HepG2 (cell line): ENCODE results near the gene NOP9. TPM values are rescaled to one million over a fixed set of nuclear protein-coding genes. Genes with fewer than 3 reads are reported as not detected.

Source experiments
- FLYWCH1 ChIP-seq: sonication (generic); formaldehyde crosslinking; IDR thresholded peaks from 2 replicates; pipeline ENCODE4 v1.8.1; 2023; ENCODE audit warnings: mild to moderate bottlenecking, missing genetic modification reagents
- FOXJ3 ChIP-seq: sonication (generic); formaldehyde crosslinking; IDR thresholded peaks from 2 replicates; pipeline ENCODE4 v1.4.0; 2020; ENCODE audit warnings: missing genetic modification reagents, mild to moderate bottlenecking, borderline replicate concordance
- IRX3 ChIP-seq: sonication (generic); formaldehyde crosslinking; IDR thresholded peaks from 2 replicates; pipeline ENCODE4 v1.8.1; 2023; ENCODE audit warnings: mild to moderate bottlenecking, low read depth, missing genetic modification reagents, borderline replicate concordance
- SMAD3 ChIP-seq: sonication (generic); formaldehyde crosslinking; IDR thresholded peaks from 2 replicates; pipeline ENCODE4 v1.4.0; 2020; ENCODE audit warnings: missing genetic modification reagents
- ZNF558 ChIP-seq: sonication (generic); formaldehyde crosslinking; IDR thresholded peaks from 2 replicates; pipeline ENCODE4 v1.9.0; 2022; ENCODE audit warnings: mild to moderate bottlenecking, missing genetic modification reagents, borderline replicate concordance
- ZNF766 ChIP-seq: sonication (generic); formaldehyde crosslinking; IDR thresholded peaks from 2 replicates; pipeline ENCODE4 v1.5.0; 2020; ENCODE audit warnings: missing genetic modification reagents, borderline replicate concordance
- polyA plus RNA-seq, 8 experiments: library from polyadenylated mRNA; depleted of rRNA in 3 of 8; stranded (reverse) in 7 of 8; unstranded in 1 of 8; fragments of >200 nt; fragmentation: Illumina TruSeq in 4 of 8; extraction: Trizol in 4 of 8; gene quantifications; 2 replicates each; pipeline versions ENCODE4 v1.2.1 to v1.2.3, GENCODE V29; 2011 to 2016; ENCODE audit warnings: low read depth in 4 of 8, missing spikeins in 1 of 8, mixed read lengths in 1 of 8; ENCODE audit not compliant: insufficient read depth in 1 of 8
- total RNA-seq, 5 experiments: library from RNA; depleted of rRNA; stranded (reverse); fragments of >200 nt; fragmentation: Illumina TruSeq; extraction: Trizol; gene quantifications; 2 replicates each; pipeline ENCODE4 v1.2.3, GENCODE V29; 2016; ENCODE audit warnings: low read depth in 1 of 5
- TF ChIP-seq, protein P1 (sequence below): sonication (generic); formaldehyde crosslinking; IDR thresholded peaks from 2 replicates; pipeline ENCODE4 v1.4.0; 2020; ENCODE audit warnings: mild to moderate bottlenecking, missing genetic modification reagents
- TF ChIP-seq, protein P2 (sequence below): sonication (generic); formaldehyde crosslinking; IDR thresholded peaks from 2 replicates; pipeline ENCODE4 v1.4.0; 2020; ENCODE audit warnings: missing genetic modification reagents
- TF ChIP-seq, protein P3 (sequence below): sonication (generic); formaldehyde crosslinking; IDR thresholded peaks from 2 replicates; pipeline ENCODE4 v1.4.0; 2020; ENCODE audit warnings: missing genetic modification reagents
- TF ChIP-seq, protein P4 (sequence below): sonication (generic); formaldehyde crosslinking; IDR thresholded peaks from 2 replicates; pipeline ENCODE4 v1.5.0; 2020; ENCODE audit warnings: missing genetic modification reagents
- TF ChIP-seq, protein P5 (sequence below): sonication (generic); formaldehyde crosslinking; IDR thresholded peaks from 2 replicates; pipeline ENCODE4 v1.8.0; 2022; ENCODE audit warnings: missing genetic modification reagents, mild to moderate bottlenecking, inconsistent platforms, borderline replicate concordance
- TF ChIP-seq, protein P6 (sequence below): sonication (generic); formaldehyde crosslinking; IDR thresholded peaks from 2 replicates; pipeline ENCODE4 v1.5.0; 2020; ENCODE audit warnings: missing genetic modification reagents
- TF ChIP-seq, protein P7 (sequence below): IDR thresholded peaks from 2 replicates; pipeline ENCODE4 v1.6.1; 2016; ENCODE audit warnings: mild to moderate bottlenecking, missing biosample characterization, missing genetic modification reagents

The NOP9 gene
- total and polyA plus RNA-seq, 2 of the 13 experiments (the other 11 are each of a cell fraction or from before 2014, with no cell fraction given), result 24.5 to 61.6 TPM

DNA sequence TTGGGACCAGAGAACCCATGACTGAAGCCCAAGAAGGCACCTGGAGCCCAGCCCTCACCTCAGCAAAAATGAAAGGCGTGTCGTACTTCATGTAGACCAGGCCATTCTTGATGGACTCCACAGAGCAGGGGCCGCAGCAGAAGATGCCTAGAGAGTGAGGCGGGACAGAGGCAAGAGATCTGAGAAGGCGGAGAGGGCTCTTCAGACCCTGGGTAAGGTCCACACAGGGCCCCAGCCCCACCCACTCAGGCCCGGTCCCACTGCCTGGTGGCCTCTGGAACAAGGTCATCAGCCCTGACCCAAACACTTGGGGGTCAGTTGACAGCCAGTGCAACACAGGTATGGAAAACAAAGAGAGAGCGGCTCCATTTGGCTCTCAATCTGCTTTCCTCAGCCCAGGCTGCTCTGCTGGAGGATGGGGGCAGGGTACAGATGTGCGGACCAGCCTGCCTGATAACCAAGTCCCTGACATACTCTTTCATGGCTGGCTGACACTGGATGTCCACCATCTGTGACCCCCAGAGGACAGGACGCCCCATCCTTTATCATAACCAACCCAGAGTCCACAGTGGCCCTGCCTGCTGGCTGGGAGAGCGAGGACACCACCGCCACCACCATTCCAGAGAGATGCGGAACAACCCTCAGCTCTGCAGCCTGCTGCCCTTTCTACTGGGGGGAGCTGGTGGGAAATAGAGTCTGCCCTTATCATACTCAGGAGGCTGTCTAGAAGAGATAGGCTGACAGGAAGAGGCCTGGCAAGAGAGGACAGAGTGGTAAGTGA is 43.5 kb upstream of the NOP9 start (continued):
- TF ChIP-seq, protein P1, sequence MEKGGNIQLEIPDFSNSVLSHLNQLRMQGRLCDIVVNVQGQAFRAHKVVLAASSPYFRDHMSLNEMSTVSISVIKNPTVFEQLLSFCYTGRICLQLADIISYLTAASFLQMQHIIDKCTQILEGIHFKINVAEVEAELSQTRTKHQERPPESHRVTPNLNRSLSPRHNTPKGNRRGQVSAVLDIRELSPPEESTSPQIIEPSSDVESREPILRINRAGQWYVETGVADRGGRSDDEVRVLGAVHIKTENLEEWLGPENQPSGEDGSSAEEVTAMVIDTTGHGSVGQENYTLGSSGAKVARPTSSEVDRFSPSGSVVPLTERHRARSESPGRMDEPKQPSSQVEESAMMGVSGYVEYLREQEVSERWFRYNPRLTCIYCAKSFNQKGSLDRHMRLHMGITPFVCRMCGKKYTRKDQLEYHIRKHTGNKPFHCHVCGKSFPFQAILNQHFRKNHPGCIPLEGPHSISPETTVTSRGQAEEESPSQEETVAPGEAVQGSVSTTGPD, result no peak
- TF ChIP-seq SMAD3 (CRISPR knock-in tag), result no peak
- TF ChIP-seq, protein P2, sequence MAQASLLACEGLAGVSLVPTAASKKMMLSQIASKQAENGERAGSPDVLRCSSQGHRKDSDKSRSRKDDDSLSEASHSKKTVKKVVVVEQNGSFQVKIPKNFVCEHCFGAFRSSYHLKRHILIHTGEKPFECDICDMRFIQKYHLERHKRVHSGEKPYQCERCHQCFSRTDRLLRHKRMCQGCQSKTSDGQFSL, result no peak
- TF ChIP-seq, protein P3, sequence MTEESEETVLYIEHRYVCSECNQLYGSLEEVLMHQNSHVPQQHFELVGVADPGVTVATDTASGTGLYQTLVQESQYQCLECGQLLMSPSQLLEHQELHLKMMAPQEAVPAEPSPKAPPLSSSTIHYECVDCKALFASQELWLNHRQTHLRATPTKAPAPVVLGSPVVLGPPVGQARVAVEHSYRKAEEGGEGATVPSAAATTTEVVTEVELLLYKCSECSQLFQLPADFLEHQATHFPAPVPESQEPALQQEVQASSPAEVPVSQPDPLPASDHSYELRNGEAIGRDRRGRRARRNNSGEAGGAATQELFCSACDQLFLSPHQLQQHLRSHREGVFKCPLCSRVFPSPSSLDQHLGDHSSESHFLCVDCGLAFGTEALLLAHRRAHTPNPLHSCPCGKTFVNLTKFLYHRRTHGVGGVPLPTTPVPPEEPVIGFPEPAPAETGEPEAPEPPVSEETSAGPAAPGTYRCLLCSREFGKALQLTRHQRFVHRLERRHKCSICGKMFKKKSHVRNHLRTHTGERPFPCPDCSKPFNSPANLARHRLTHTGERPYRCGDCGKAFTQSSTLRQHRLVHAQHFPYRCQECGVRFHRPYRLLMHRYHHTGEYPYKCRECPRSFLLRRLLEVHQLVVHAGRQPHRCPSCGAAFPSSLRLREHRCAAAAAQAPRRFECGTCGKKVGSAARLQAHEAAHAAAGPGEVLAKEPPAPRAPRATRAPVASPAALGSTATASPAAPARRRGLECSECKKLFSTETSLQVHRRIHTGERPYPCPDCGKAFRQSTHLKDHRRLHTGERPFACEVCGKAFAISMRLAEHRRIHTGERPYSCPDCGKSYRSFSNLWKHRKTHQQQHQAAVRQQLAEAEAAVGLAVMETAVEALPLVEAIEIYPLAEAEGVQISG, result peak; percentile 90
- TF ChIP-seq, protein P4, sequence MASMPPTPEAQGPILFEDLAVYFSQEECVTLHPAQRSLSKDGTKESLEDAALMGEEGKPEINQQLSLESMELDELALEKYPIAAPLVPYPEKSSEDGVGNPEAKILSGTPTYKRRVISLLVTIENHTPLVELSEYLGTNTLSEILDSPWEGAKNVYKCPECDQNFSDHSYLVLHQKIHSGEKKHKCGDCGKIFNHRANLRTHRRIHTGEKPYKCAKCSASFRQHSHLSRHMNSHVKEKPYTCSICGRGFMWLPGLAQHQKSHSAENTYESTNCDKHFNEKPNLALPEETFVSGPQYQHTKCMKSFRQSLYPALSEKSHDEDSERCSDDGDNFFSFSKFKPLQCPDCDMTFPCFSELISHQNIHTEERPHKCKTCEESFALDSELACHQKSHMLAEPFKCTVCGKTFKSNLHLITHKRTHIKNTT (CRISPR knock-in tag), result no peak
- TF ChIP-seq ZNF558 (CRISPR knock-in tag), result 0 out of 2 replicates have a peak, but pooled peaks have one; percentile 40
- TF ChIP-seq FLYWCH1, result no peak
- TF ChIP-seq, protein P5, sequence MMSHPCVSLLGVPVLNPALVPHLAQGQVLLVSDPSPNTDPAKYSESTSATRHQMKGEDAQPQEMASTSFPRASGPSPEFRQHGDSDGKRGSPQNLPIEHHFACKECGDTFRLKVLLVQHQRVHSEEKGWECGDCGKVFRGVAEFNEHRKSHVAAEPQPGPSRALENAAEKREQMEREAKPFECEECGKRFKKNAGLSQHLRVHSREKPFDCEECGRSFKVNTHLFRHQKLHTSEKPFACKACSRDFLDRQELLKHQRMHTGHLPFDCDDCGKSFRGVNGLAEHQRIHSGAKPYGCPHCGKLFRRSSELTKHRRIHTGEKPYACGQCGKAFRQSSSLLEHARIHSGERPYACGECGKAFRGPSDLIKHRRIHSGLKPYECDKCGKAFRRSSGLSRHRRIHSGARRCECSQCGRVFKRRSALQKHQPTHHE, result no peak
- peak; percentile 22; the same call in 1 of the 2 replicates for TF ChIP-seq IRX3 (CRISPR knock-in tag)
- TF ChIP-seq FOXJ3 (CRISPR knock-in tag), result 0 out of 2 replicates have a peak, but pooled peaks have one; percentile 46
- no peak for TF ChIP-seq ZNF766 (CRISPR knock-in tag)
- TF ChIP-seq, protein P6, sequence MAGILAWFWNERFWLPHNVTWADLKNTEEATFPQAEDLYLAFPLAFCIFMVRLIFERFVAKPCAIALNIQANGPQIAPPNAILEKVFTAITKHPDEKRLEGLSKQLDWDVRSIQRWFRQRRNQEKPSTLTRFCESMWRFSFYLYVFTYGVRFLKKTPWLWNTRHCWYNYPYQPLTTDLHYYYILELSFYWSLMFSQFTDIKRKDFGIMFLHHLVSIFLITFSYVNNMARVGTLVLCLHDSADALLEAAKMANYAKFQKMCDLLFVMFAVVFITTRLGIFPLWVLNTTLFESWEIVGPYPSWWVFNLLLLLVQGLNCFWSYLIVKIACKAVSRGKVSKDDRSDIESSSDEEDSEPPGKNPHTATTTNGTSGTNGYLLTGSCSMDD (CRISPR knock-in tag), result no peak
- TF ChIP-seq, protein P7, sequence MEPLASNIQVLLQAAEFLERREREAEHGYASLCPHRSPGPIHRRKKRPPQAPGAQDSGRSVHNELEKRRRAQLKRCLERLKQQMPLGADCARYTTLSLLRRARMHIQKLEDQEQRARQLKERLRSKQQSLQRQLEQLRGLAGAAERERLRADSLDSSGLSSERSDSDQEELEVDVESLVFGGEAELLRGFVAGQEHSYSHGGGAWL, result no peak
